AG04450 (cell line): Measurements from ENCODE around the gene SULF2. TPM values are rescaled to one million over a fixed set of nuclear protein-coding genes. Genes with fewer than 3 reads are reported as not detected.

Experiments
- CTCF ChIA-PET: fragments of 300-600, 350-600 bp; formaldehyde crosslinking; extraction: SDS; loops from one replicate; lab custom pipeline; 2022; ENCODE audit warnings: antibody characterized with exemption, inconsistent platforms; lab: Charles Lee
- POLR2A ChIA-PET: fragments of 350-600 bp; formaldehyde crosslinking; extraction: SDS; loops from one replicate; lab custom pipeline; 2021; ENCODE audit warnings: antibody characterized with exemption, inconsistent platforms; lab: Yijun Ruan, JAX
- DNase-seq: peaks from one replicate; pipeline ENCODE4 v3.0.0-alpha.2; 2011; ENCODE audit warnings: low read depth, low spot score
- H3K27ac ChIP-seq: one replicate; pipeline ENCODE4 v1.5.1; 2012; ENCODE audit warnings: low read depth, low read length, control low read depth
- H3K27me3 ChIP-seq: one replicate; pipeline ENCODE4 v1.6.0; 2012; ENCODE audit warnings: low read length; ENCODE audit not compliant: control insufficient read depth, insufficient read depth
- H3K4me3 ChIP-seq: 2 replicates; pipeline ENCODE4 v1.5.1; 2011; ENCODE audit warnings: mild to moderate bottlenecking, low read depth, low read length, control low read depth
- H3K9me3 ChIP-seq: 2 replicates; pipeline ENCODE4 v1.5.1; 2012; ENCODE audit warnings: low read length; ENCODE audit not compliant: control insufficient read depth, insufficient read depth
- CTCF ChIP-seq: IDR thresholded peaks from 2 replicates; pipeline ENCODE4 v1.5.1; 2011; ENCODE audit warnings: low read depth, low read length, control low read depth, inconsistent platforms
- polyA plus RNA-seq: library from polyadenylated mRNA; depleted of rRNA; stranded (reverse); fragments of >200 nt; gene quantifications from 2 replicates; pipeline ENCODE4 v1.2.3, GENCODE V29; 2011

SULF2 gene
- polyA plus RNA-seq, 1 experiment = 0.73 TPM

DNA sequence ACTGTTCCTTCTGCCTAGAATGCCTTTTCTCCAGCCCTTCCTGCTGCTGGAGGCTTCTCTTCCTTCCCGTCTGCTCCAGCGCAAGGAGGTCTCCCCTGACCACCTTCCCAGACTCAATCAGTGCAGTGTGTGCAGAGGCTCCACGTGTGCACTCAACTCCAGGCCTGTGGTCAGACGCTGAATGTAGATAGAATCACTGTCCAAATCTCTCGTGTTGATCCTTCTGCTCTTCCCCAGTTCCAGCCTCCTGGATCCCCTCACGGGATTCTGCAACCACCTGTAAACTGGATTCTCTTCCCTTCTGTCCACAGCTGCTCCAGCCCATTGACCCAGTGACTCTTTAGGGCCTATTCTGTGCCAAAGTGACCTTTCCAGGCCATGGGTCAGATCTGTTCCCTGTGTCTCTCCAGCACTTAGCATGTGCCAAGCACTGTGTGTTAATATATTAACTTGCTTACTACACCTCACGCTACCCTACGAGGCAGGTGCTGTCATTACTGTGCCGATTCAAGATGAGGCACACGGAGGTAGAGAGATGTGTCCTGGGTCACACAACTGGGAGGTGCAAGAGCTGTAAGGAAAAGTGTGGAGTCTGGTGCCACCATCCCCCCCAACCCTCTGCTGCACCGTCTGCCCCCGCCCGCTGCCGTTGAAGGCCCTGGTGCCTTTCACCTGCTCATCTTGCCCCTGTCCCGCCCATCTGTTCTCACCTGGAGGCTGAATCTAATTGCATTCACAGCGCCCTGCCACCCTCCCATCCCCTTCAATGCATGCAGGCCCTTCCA lies 112.2 kb downstream of the SULF2 start:
- no peak overlapping the region for H3K27ac ChIP-seq
- no peak for TF ChIP-seq CTCF
- ChIA-PET CTCF (interaction anchor here (1.0 to 9.4 kb wide), 3 partner anchors 10 to 949 kb away, joined by 3 to 142 read pairs (median 17); no protein-coding TSS in a partner anchor), POLR2A (no interaction called here)
- H3K9me3 ChIP-seq = no peaks in the 10 kb centered on the region; the same call in 1 of the 2 replicates
- no peak overlapping the region for H3K4me3 ChIP-seq
- H3K27me3 ChIP-seq = peaks cover 15% of the 10 kb centered on the region
- DNase-seq = no peak

- H3K27me3 ChIP-seq = peaks cover 13% of the 10 kb centered on the region
- no peaks in the 10 kb centered on the region; the same call in 1 of the 2 replicates for H3K9me3 ChIP-seq
- H3K4me3 ChIP-seq = no peak overlapping the region
- POLR2A ChIA-PET = interaction anchor here (0.6 kb wide), 1 partner anchor 22 kb away, joined by 3 read pairs; no protein-coding TSS in a partner anchor
- no peak for DNase-seq
- CTCF ChIA-PET = interaction anchor here (1.0 to 3.1 kb wide), 3 partner anchors 9 to 949 kb away, joined by 3 to 22 read pairs (median 17); no protein-coding TSS in a partner anchor
- no peak for TF ChIP-seq CTCF
- H3K27ac ChIP-seq = no peak overlapping the region
Measured at GRCh38 chr20:47672166-47672565, 113.1 kb downstream of the SULF2 start.

DNA sequence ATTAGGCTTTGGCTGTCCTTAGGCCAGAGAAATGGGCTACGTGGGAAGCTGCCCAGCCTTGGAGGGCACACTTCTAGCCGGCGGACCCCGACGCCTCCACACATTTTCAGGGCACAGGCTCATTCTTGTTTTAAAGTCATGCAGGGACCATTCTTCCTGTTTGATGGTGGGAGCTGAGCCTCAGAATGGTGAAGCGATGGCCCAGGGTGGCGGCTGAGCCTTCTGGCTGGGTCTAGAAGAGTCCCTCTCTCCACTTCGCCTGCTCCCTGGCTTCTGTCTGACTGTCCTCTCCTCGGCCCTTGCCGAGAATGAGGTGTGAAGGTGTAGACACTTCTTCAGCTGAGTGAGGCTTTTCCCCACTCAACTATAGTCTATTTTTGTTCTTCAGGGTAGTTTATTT lies 114.4 kb downstream of the SULF2 start:
- DNase-seq = no peak
- H3K27me3 ChIP-seq = peaks cover 9% of the 10 kb centered on the region
- no peak for TF ChIP-seq CTCF
- H3K27ac ChIP-seq = no peak overlapping the region
- H3K9me3 ChIP-seq = no peaks in the 10 kb centered on the region
- POLR2A ChIA-PET = no interaction called here
- no peak overlapping the region for H3K4me3 ChIP-seq
- CTCF ChIA-PET = interaction anchor here (0.6 to 3.1 kb wide), 3 partner anchors 433 to 954 kb away, joined by 3 to 22 read pairs (median 4); no protein-coding TSS in a partner anchor

DNA sequence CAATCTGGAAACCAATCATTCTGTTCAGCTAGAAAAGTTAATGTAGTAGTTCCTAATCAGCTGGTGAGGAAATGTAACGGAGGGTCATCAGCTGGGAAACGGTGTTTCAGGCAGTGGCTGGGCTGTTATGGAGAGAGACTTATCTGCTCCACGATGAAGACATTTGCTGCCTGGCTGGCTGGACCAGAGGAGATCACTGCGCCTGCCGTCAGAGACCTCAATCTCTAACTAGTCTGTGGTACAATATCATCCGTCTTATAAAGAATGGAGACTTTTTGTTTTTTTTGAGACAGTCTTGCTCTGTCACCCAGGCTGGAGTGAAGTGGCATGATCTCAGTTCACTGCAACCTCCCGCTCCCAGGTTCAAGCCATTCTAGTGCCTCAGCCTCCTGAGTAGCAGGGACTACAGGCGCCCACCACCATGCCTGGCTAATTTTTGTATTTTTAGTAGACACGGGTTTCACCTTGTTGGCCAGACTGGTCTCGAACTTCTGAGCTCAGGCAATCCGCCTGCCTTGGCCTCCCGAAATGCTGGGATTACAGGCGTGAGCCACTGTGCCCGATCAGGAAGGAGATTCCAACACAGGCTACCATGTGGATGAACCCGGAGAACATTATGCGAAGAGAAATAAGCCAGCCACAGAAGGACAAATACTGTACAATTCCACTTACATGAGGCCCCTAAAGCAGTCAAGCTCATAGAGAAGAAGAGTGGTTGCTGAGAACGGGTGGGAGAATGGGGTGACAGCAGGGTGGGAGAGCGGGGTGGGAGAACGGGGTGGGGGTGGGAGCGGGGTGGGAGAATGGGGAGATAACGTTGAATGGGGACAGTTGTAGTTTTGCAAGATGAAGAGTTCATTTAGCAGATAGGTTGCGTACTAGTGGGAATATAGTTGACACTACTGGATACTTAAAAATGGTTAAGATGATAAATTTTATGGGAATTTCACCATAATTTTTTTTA lies 115.1 kb downstream of the SULF2 start:
- ChIA-PET POLR2A (interaction anchor here (0.7 kb wide), 1 partner anchor 1227 kb away, joined by 3 read pairs; no protein-coding TSS in a partner anchor), CTCF (interaction anchor here (0.6 to 3.1 kb wide), 3 partner anchors 433 to 955 kb away, joined by 3 to 22 read pairs (median 4); no protein-coding TSS in a partner anchor)
- Histone ChIP-seq H3K4me3 (no peak overlapping the region), H3K9me3 (no peaks in the 10 kb centered on the region), H3K27ac (no peak overlapping the region), H3K27me3 (peaks cover 9% of the 10 kb centered on the region)
- no peak for TF ChIP-seq CTCF
- no peak for DNase-seq
